NCI-H82 (cell line): ENCODE results near the gene USP47.

Experiments used
- DNase-seq: peaks from one replicate; lab custom pipeline; 2025; lab: John Stamatoyannopoulos, UW

USP47 gene

DNA sequence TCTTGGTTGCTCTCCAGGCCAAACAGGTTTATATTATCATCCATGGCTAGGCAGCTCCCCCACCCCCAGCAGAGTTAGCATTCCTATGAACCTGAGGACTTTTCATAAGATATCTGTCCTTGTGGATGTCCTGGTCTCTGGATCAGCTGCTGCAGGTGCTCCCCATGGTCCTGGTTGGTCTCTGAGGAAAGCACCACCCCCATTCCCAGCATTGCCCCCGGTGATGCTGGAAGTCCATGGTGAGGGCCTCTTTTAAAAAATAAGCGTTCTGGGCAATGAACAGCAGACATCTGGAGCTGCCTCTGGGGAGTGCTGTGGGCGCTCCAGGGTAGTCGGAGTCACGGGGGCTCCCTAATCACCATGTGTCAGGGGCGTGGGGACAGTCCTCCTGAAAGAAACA is 140.1 kb downstream of the USP47 start:
- DNase-seq, result no peak

- peak; percentile 33 for DNase-seq
Observed at GRCh38 chr11:11982461-11982860, 140.7 kb downstream of the USP47 start.

GRCh38 chr11:11982975-11983374 is 141.2 kb downstream of the USP47 start:
- DNase-seq, result no peak

DNA sequence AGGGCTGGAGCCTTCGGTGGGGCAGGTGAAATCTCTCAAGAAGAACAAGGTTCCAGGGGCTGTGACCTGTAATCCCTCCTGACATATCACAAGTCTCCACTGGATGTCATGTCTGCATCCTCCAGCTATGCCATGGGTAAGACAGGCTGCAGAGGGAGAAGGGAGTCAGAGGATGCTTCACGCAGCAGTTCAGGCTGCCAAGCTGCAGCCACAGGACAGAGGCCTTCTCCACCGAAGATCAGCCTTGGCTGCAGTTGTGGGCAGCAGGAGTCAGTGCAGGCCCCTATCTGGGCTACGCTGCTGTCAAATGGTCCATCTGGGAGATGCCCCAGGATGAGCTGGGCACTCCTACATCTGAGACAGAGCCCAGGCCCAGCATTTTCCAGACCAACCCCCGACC is 141.7 kb downstream of the USP47 start:
- DNase-seq, result no peak

GRCh38 chr11:11984563-11984962 is 142.8 kb downstream of the USP47 start:
- no peak for DNase-seq

- DNase-seq, result no peak
Observed at GRCh38 chr11:11985016-11985715, 143.4 kb downstream of the USP47 start.

DNA sequence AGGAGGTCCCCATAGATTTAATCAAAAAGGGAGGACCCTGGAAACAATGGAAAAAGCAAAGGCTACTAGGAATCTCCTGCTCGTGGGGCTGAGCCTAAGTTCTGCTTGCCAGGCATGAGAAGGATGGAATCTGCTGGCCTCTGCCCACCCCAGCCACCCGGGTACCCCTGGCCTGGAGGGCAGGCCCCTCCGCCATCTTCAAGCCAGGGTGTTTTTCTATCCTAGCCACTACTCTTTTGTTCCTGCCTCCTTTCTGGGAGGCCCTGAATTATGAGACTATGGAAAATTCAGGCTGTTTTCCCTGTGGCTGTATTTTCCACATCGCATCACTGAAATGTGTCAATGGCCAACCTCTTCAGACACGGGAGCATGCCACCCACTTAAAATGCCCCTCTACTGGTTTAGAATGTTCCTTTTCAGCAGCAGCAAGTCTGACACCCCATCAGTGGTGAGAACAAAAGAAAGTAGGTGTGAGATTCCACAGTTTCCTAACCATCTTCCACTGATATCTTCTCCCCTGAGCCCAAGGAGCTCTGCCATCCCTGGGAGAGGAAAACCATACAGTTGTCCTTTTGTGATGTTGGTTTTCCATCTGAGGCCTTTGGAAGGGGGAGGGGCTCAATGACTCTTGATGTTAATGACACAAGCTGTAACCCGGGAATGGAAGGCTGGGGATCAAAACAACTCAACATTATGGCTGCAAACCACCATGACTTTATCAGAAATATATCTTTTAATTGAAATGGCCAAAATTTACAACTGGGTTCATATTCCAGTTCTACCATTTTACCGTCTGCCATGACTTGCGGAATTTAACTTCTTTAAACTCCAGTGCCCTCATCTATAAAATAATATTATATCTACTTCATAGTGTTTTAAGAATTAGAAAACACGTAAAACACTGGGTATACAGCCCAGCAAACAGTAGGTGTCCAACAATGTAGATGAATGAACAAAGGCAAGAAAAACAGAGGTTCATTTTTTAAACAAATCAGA is 144.5 kb downstream of the USP47 start:
- DNase-seq, result no peak

DNA sequence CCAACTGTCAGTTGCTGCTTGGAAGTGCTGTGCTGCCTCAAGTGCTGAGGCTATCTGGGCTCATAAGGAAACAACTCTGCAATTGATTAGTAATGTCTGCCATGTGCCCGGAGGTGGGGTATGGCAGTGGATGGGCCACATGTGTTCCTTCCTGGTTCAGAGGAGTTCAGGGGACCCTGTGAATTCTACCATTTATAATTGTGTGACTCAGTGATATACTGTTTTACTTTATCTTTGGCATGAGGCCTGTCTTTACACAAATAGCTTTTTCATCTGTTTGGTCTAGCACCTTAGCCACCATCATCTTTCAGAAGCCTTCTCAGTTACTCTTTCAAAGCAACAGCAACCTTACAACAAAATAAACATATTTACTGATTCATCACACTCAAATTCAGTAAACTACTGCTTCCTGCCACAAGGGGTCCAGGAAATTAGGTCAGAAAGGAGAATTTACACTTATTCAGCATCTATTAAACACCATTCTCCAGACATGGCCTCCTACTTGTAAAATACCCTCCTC is 145.8 kb downstream of the USP47 start:
- peak; percentile 14 for DNase-seq

- no peak for DNase-seq
Observed at GRCh38 chr11:11988099-11988651, 146.4 kb downstream of the USP47 start.

GRCh38 chr11:11988681-11989261 is 147.0 kb downstream of the USP47 start:
- DNase-seq, result no peak

DNA sequence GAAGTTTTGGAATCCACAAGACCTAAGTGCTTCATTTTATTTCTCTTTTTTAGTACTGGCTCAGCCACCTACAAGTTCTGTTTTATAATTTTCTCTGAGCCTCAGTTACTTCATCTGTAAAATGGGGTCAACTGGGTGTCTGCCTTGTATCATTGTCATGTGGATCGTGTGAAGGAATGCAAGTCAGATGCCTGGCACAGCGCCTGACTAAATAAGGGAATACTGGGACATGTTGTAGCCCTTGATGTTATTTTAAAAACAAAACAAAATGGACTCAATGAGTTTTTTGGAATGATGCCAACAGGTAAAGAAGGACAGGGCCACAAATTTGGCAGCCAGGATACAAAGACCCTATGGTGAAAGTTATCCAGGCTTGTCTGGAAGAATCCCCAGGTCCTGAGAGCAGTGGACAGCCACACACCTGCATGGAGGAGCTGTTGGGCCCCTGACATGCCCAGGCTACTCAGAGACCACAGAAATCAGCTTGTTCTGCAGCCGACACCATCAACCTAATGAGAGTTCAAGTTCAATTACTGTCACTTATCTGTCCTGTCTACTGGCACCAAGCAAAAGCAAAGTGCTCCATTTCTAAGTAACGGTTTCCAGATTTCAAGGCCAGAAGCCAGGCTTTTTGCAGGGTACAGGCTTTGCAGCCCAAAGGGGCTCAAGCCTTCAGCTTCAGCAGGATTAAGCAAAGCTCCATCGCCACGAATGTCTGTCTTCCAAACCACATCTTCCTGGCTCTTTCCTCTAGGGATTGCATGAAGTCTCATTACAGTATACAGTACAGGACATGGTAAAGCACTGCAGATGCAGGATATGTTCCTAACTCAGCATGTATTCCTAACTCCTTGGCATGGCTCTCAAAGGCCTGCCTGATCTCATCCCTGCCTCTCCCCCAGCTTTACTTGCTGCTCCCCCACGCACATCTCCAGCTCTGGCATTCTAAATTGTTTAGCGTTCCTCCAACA is 148.3 kb downstream of the USP47 start:
- no peak for DNase-seq

GRCh38 chr11:11992257-11993212 is 150.8 kb downstream of the USP47 start:
- no peak for DNase-seq

- DNase-seq, result no peak
Observed at GRCh38 chr11:11993839-11994238, 152.1 kb downstream of the USP47 start.

DNA sequence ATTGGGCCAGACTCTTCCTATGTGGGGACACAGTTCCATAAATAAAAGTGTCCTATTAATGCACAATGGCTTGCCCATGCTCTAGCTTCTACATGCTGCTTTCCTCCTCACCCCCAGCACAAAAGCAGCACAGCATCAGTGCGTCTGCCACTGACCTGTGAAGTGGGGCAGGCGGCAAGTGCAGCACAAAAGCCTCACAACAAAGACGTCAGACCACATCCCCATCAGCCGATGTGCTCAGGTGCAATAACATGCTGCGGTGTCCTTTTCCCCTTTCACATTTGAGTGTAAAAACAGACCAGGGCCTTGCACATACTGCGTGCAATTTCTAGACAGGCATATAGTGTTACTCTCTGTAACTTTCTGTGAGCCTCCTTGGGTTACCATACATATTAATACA is 153.8 kb downstream of the USP47 start:
- DNase-seq, result no peak

- DNase-seq, result no peak
Observed at GRCh38 chr11:11996321-11997048, 154.7 kb downstream of the USP47 start.

- no peak for DNase-seq
Observed at GRCh38 chr11:11997049-11997322, 155.2 kb downstream of the USP47 start.

DNA sequence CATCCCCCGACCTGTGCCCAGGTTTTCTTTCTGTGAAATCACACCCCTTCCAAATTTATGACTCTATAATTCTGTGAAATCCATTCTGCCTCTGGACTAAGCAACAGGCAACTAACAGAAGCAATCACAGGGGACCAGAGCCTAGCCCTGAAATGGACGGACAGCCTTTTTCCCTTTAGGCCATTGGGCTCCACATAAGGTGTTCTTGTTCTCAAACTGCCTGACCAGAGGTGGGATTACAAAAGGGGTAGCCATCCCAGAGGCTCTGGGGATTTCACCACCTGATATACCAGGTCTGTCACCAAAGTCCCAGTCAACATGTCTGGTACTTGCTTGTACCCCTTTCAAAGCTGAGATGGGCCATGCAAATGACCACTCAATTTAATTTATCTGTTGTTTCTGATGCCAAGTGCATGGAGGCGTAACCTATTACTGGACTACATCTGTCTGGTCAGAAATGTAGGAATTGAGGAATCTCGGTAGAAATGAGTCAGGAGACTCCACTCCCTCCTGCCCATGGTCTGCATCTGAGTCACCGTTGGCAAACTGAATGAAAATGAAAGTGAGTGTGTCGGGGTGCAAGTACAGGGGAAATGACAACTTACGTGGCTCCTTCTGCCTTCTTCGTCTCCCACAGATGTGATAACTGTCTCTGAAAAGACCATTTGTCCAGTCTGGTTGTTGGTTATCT is 156.5 kb downstream of the USP47 start:
- DNase-seq, result no peak

GRCh38 chr11:12001186-12001585 is 159.4 kb downstream of the USP47 start:
- no peak for DNase-seq

- no peak for DNase-seq
Observed at GRCh38 chr11:12003336-12003735, 161.6 kb downstream of the USP47 start.
